Fibroblast of skin of left biceps (primary cell): ENCODE data around the gene AVEN.
"Not testable (repeated sequence)": the region's sequence is repeated elsewhere in the genome, so short reads cannot be mapped to it uniquely, and the experiment has no call there.

Experiments
- DNase-seq, 2 experiments: peaks; one replicate each; pipeline ENCODE4 v3.0.0-alpha.2; 2013; ENCODE audit warnings: low read depth in 2 of 2

The AVEN gene

GRCh38 chr15:34039790-34040113 lies 748 bp upstream of the AVEN start:
- DNase-seq: no peak

- DNase-seq: peak in 1 of 2 experiments; percentile 36
Observed at GRCh38 chr15:34038023-34038870, 757 bp downstream of the AVEN start.

- DNase-seq: no peak
Observed at GRCh38 chr15:34031987-34032760, 6.8 kb downstream of the AVEN start.

- no peak for DNase-seq
Observed at GRCh38 chr15:34027606-34028005, 11.4 kb downstream of the AVEN start.

GRCh38 chr15:34025252-34025651 lies 13.8 kb downstream of the AVEN start:
- DNase-seq: no peak

- no peak for DNase-seq
Observed at GRCh38 chr15:34023907-34024306, 15.1 kb downstream of the AVEN start.

- DNase-seq: no peak
Observed at GRCh38 chr15:34019369-34019990, 19.5 kb downstream of the AVEN start.

- DNase-seq: not testable (repeated sequence)
Observed at GRCh38 chr15:34018738-34019137, 20.3 kb downstream of the AVEN start.

- DNase-seq: no peak
Observed at GRCh38 chr15:34018021-34018645, 20.9 kb downstream of the AVEN start.

GRCh38 chr15:34014556-34014955 lies 24.4 kb downstream of the AVEN start:
- no peak for DNase-seq

GRCh38 chr15:34013746-34014145 lies 25.3 kb downstream of the AVEN start:
- DNase-seq: no peak

GRCh38 chr15:34012461-34013028 lies 26.5 kb downstream of the AVEN start:
- no peak for DNase-seq

- DNase-seq: no peak
Observed at GRCh38 chr15:34011481-34011880, 27.5 kb downstream of the AVEN start.

GRCh38 chr15:34010921-34011320 lies 28.1 kb downstream of the AVEN start:
- no peak for DNase-seq

GRCh38 chr15:34009656-34010055 lies 29.3 kb downstream of the AVEN start:
- no peak for DNase-seq

GRCh38 chr15:34006381-34006780 lies 32.6 kb downstream of the AVEN start:
- no peak for DNase-seq

GRCh38 chr15:34001536-34001935 lies 37.5 kb downstream of the AVEN start:
- DNase-seq: no peak

- not testable (repeated sequence) for DNase-seq
Observed at GRCh38 chr15:33995666-33996065, 43.3 kb downstream of the AVEN start.

- no peak for DNase-seq
Observed at GRCh38 chr15:33994005-33994615, 44.9 kb downstream of the AVEN start.

- DNase-seq: no peak
Observed at GRCh38 chr15:33988384-33988783, 50.6 kb downstream of the AVEN start.

- no peak for DNase-seq
Observed at GRCh38 chr15:33987444-33987843, 51.6 kb downstream of the AVEN start.
